DND-41 (cell line): Measurements from ENCODE around the gene KERA.

ENCODE experiments used
- ATAC-seq: fragments of 200-7000 bp; cut with Tn5 transposase; 3 replicates; pipeline ENCODE4 v1.9.1; 2021; ENCODE audit warnings: low read depth; ENCODE audit not compliant: insufficient read depth
- DNase-seq: peaks from one replicate; pipeline ENCODE4 v3.0.0-alpha.2; 2020
- H2AFZ ChIP-seq: 2 replicates; pipeline ENCODE4 v1.6.0; 2012; ENCODE audit warnings: low read depth, low read length
- H3K27ac ChIP-seq: 2 replicates; pipeline ENCODE4 v1.5.1; 2012; ENCODE audit warnings: low read length, inconsistent platforms
- H3K27me3 ChIP-seq: fragments of 200-600 bp; sonication (generic); 2 replicates; pipeline ENCODE4 v1.6.0; 2012; ENCODE audit warnings: low read length, mild to moderate bottlenecking, inconsistent platforms; ENCODE audit not compliant: insufficient read depth, poor library complexity
- H3K36me3 ChIP-seq: 2 replicates; pipeline ENCODE4 v1.5.1; 2012; ENCODE audit warnings: low read length, inconsistent platforms; ENCODE audit not compliant: insufficient read depth
- H3K4me1 ChIP-seq: 2 replicates; pipeline ENCODE4 v1.5.1; 2012; ENCODE audit warnings: mild to moderate bottlenecking, low read length; ENCODE audit not compliant: insufficient read depth
- H3K4me2 ChIP-seq: 2 replicates; pipeline ENCODE4 v1.6.0; 2012; ENCODE audit warnings: mild to moderate bottlenecking, moderate library complexity, low read length, inconsistent platforms; ENCODE audit not compliant: insufficient read depth
- H3K4me3 ChIP-seq, 2 experiments: fragments of 200-600 bp in 1 of 2; shearing (Covaris generic) in 1 of 2; 2 replicates each; pipeline ENCODE4 v1.5.1; 2012 to 2016; ENCODE audit warnings: inconsistent platforms in 2 of 2, low read length in 2 of 2, mild to moderate bottlenecking in 2 of 2, low read depth in 1 of 2, moderate library complexity in 1 of 2
- H3K79me2 ChIP-seq: 2 replicates; pipeline ENCODE4 v1.6.0; 2012; ENCODE audit warnings: low read length, inconsistent platforms; ENCODE audit not compliant: insufficient read depth
- H3K9ac ChIP-seq: 2 replicates; pipeline ENCODE4 v1.6.0; 2012; ENCODE audit warnings: low read depth, mild to moderate bottlenecking, inconsistent platforms, low read length, moderate library complexity
- H3K9me3 ChIP-seq: 2 replicates; pipeline ENCODE4 v1.5.1; 2012; ENCODE audit warnings: low read length, moderate library complexity, mild to moderate bottlenecking, inconsistent platforms; ENCODE audit not compliant: insufficient read depth, severe bottlenecking
- H4K20me1 ChIP-seq: 2 replicates; pipeline ENCODE4 v1.6.0; 2012; ENCODE audit warnings: low read length; ENCODE audit not compliant: insufficient read depth
- EZH2 ChIP-seq: IDR thresholded peaks from 3 replicates; pipeline ENCODE4 v1.6.1; 2012; ENCODE audit warnings: borderline replicate concordance, low read depth, mild to moderate bottlenecking, moderate library complexity, low read length, inconsistent platforms; ENCODE audit not compliant: severe bottlenecking
- TF ChIP-seq, protein P1 (sequence below): IDR thresholded peaks from 2 replicates; pipeline ENCODE4 v1.5.1; 2012; ENCODE audit warnings: borderline replicate concordance, low read length, moderate library complexity, mild to moderate bottlenecking; ENCODE audit not compliant: poor library complexity, severe bottlenecking; ENCODE audit errors: extremely low read depth

Gene KERA

DNA sequence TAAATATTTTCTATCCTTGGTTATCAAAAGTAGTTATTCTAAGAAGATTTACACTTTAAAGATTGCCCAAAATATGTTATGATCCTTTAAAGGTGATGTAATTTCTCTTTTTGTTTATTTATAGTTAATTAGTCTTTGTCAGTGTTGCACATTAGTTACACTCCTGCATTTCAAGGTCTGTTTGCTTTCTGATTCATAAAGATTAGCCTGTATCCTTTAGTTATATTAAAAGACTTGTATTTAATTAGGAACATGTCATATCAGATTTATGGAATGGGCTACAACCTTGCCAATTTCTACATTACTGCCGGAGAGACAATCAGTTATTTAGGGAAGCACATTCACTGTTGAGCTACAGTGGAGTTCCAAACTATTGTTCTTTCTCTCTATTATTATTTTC lies 56.5 kb downstream of the KERA start:
- Histone ChIP-seq H3K9me3 (no peaks in the 10 kb centered on the region), H3K4me3 (no peak overlapping the region), H2AFZ (no peak overlapping the region), H3K27me3 (no peaks in the 10 kb centered on the region), H3K79me2 (no peaks in the 10 kb centered on the region), H4K20me1 (no peaks in the 10 kb centered on the region), H3K36me3 (no peaks in the 10 kb centered on the region), H3K4me1 (no peaks in the 10 kb centered on the region), H3K4me2 (no peak overlapping the region), H3K27ac (no peak overlapping the region), H3K9ac (no peak overlapping the region)
- no peak for TF ChIP-seq EZH2
- TF ChIP-seq, protein P1, sequence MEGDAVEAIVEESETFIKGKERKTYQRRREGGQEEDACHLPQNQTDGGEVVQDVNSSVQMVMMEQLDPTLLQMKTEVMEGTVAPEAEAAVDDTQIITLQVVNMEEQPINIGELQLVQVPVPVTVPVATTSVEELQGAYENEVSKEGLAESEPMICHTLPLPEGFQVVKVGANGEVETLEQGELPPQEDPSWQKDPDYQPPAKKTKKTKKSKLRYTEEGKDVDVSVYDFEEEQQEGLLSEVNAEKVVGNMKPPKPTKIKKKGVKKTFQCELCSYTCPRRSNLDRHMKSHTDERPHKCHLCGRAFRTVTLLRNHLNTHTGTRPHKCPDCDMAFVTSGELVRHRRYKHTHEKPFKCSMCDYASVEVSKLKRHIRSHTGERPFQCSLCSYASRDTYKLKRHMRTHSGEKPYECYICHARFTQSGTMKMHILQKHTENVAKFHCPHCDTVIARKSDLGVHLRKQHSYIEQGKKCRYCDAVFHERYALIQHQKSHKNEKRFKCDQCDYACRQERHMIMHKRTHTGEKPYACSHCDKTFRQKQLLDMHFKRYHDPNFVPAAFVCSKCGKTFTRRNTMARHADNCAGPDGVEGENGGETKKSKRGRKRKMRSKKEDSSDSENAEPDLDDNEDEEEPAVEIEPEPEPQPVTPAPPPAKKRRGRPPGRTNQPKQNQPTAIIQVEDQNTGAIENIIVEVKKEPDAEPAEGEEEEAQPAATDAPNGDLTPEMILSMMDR = no peak
- no peak for DNase-seq
- no peak for ATAC-seq
